Measurements from ENCODE around the gene COPA. TPM values are rescaled to one million over a fixed set of nuclear protein-coding genes. Genes with fewer than 3 reads are reported as not detected.

COPA gene
- total RNA-seq, 1 experiment from 2014 or later, result 144 TPM

DNA sequence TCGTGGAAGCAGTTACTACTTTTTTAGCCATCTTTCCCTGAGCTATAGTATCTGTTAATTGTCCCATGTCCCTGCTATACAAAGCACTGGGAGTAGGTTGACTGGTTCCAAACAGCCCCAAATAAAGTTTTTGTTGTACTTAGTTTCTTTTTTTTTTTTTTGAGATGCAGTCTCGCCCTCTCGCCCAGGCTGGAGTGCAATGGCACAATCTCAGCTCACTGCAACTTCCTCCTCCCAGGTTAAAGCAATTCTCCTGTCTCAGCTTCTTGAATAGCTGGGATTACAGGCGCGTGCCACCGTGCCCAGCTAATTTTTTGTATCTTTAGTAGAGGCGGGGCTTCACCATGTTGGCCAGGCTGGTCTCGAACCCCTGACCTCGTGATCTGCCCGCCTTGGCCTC, 3.4 kb upstream of the COPA start:
- H3K9me3 ChIP-seq, result no peaks in the 10 kb centered on the region
- no peak overlapping the region for H3K4me3 ChIP-seq
- no peak for DNase-seq
- peaks cover 70% of the 10 kb centered on the region for H3K36me3 ChIP-seq
- H3K27me3 ChIP-seq, result no peaks in the 10 kb centered on the region

DNA sequence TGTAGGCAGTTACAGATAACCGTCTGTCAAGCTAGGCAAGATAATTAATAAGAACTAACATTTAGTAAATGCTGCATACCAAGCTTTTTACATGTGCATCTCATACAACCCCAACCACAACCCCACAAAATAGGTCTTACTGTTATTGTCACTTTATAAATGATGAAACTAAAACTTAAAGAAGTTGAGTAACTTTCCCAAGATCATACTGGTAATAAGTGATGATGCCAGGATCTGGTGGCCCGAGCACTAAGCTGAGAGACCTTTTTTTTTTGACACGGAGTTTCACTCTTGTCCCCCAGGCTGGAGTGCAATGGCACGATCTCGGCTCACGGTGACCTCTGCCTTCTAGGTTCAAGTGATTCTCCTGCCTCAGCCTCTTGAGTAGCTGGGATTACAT, 1.9 kb upstream of the COPA start:
- Histone ChIP-seq H3K27me3 (no peaks in the 10 kb centered on the region), H3K36me3 (peaks cover 64% of the 10 kb centered on the region), H3K9me3 (no peaks in the 10 kb centered on the region), H3K4me3 (no peak overlapping the region)
- no peak for DNase-seq

DNA sequence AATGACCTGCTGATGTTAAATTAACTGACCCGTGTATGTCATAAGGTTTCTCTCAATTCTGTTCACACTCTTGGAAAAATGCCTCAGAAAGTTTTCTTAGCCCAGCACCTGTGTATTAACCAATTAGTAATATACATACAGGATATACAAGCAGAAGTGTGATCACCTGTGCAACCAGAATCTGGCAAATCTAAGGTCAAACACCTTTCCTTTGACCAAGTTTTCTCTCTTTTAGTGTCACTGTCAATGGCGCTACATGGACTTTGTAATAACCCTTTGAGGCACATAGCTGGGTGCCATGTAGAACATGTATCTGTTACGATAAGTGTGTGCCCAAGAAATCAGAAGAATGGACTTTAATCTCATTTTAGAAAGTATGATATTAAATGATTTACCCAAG, 1.2 kb upstream of the COPA start:
- Histone ChIP-seq H3K27me3 (no peaks in the 10 kb centered on the region), H3K36me3 (peaks cover 64% of the 10 kb centered on the region), H3K9me3 (no peaks in the 10 kb centered on the region), H3K4me3 (peak overlapping the region; percentile 95)
- no peak for DNase-seq

DNA sequence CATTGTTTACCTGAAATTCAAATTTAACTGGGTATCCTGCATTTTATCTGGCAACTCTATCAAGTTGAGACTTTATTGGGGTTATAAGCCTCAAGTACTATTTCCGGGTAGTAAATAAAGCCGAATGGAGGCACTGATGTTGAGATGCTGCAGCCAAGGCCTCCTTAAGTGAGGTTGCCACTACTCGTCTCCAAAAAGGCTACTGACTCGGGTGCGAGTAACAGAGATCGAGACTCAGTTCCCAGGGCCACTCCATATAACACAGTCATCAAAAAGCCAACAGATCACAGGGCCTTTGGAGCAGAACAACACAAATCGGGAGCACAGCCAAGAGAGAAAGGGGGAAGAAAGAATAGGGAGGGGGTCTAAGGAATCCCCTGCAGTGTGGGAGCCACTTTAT, 524 bp downstream of the COPA start:
- H3K27me3 ChIP-seq, result no peaks in the 10 kb centered on the region
- H3K36me3 ChIP-seq, result peaks cover 66% of the 10 kb centered on the region
- no peak for DNase-seq
- peak overlapping the region; percentile 95 for H3K4me3 ChIP-seq
- H3K9me3 ChIP-seq, result no peaks in the 10 kb centered on the region

DNA sequence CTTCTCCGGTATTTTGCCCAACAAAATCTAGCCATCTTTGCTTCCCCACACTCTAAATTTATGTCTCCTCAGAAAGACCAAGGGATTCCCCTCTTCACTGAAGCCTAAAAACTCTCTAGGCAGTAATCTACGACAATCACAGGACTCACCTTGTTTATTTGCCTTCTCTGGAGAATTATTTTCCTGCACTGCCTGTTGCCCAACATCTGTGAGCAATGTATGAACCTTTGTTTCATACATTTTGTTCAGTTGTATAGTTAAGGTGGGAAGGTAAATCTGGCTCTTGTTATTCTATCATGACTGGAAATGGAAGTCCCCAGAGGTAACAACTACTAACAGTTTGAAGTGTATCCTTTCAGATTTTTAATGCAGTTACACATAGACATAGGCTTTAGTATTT, 2.2 kb downstream of the COPA start:
- no peak for DNase-seq
- H3K27me3 ChIP-seq, result no peaks in the 10 kb centered on the region
- peaks cover 60% of the 10 kb centered on the region for H3K36me3 ChIP-seq
- no peaks in the 10 kb centered on the region for H3K9me3 ChIP-seq
- H3K4me3 ChIP-seq, result no peak overlapping the region

DNA sequence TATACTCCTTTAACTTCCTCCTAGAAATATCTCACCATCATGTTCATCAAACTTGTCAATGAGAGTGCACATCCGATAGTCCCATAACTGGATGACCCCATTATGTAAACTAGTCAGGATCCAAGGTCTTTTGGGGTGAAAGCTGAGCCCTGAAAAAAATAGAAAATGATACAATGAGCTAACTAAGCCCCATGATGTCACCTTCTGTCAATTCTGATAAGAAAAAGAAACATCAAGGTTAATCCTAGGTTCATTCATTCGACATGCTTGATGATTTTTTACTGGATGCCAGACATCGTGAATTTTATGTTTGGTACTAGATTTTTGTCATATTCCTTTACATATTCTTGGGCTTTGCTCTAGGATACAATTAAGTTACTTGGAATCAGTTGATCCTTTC, 2.9 kb downstream of the COPA start:
- Histone ChIP-seq H3K36me3 (peaks cover 60% of the 10 kb centered on the region), H3K27me3 (no peaks in the 10 kb centered on the region), H3K9me3 (no peaks in the 10 kb centered on the region), H3K4me3 (no peak overlapping the region)
- DNase-seq, result no peak

DNA sequence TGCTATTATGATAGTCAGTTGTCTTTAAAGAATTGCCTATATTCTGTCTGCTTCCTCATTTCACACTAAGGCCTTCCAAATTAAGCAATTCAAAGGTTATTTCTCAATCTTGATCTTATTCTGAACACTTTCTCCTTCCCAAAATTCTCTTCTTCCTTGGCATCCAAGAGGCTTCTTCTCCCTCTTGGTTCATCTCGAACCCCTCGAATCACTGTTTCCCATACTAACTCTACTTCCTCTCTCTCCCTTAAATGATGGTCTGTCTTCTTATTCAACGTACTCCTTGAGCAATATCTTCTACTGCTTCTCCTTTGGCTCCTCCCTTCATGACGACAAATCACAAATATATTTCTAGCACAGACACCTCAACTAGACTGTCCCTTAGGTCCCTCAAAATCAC, 4.5 kb downstream of the COPA start:
- Histone ChIP-seq H3K36me3 (peaks cover 69% of the 10 kb centered on the region), H3K9me3 (no peaks in the 10 kb centered on the region), H3K4me3 (no peak overlapping the region), H3K27me3 (no peaks in the 10 kb centered on the region)
- no peak for DNase-seq

DNA sequence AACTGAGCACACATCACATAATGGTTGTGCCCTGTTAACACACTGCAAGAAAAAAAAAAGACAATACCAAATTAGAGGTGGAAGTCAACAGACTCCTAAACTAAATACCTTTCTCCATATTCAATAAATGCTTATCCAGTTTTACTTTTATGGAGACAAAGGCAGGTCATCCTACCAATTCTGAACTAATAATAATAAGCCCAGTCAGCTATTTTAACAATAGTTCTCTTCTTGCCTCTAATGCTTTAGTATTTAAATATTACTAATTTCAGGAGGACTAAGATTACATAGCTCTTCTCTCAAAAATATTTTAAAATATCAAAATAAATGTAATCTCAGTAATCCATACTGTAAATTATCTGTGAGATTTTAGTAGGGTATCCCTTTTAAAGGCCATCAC, 10.5 kb downstream of the COPA start:
- H3K36me3 ChIP-seq, result peaks cover 89% of the 10 kb centered on the region
- no peaks in the 10 kb centered on the region for H3K27me3 ChIP-seq
- no peaks in the 10 kb centered on the region for H3K9me3 ChIP-seq
- no peak overlapping the region for H3K4me3 ChIP-seq
- no peak for DNase-seq

DNA sequence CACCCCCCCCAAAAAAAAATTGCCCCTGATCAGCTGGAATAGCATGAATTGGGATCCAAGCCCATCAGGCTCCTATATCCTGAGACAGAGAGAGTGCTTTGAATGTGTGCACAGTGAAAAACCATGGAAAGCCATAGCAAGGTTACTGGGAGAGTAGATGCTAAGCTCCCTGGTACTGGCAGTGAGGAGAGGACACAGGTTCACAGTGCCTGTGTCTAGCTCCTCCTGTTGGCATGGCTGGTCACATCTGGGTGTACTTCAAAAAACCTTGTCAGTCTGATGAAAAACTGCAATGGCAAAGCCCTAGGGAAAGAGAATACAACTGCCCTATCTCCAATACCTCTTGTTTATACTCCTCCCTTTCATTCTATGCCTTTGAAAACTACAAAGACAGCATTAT, 12.9 kb downstream of the COPA start:
- Histone ChIP-seq H3K36me3 (peaks cover 98% of the 10 kb centered on the region), H3K4me3 (no peak overlapping the region), H3K9me3 (no peaks in the 10 kb centered on the region), H3K27me3 (no peaks in the 10 kb centered on the region)
- no peak for DNase-seq

DNA sequence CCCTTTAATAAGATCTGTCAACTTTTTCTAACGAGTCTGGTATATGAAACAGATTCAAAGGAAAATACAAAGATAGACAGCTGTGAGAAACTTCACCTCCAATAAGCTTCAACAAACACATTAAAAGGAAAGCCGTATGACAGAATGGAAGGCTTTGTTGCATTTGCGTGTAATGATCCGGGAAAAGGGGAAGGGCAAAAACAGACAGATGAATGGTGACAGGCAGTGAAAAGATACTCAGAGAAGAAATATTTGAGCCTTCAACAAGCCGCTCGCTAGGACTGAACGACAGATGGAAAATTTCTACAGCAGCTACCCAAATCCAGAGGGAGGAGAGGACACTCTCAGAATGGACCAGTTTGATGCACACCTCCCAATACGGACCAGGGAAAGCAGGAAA, 14.9 kb downstream of the COPA start:
- DNase-seq, result no peak
- Histone ChIP-seq H3K4me3 (no peak overlapping the region), H3K9me3 (no peaks in the 10 kb centered on the region), H3K36me3 (peaks cover 96% of the 10 kb centered on the region), H3K27me3 (no peaks in the 10 kb centered on the region)

DNA sequence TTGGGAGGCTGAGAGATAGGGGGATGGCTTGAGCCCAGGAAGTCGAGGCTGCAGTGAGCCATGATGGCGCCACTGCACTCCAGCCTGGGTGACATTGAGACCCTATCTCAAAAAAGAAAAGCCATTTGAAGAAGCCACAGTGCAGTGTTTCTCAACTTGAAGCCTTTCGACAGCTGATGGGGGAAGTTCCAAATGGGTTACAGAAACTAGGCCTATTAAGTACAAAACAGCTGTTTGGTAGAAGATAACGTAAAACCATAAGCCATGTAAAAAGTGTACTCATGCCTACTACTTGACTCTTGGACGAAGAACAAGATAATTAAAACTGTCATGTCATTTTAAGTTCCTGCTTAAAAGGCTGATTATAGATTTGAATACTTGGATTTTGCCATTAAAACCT, 16.6 kb downstream of the COPA start:
- Histone ChIP-seq H3K36me3 (peaks cover 96% of the 10 kb centered on the region), H3K9me3 (no peaks in the 10 kb centered on the region), H3K27me3 (no peaks in the 10 kb centered on the region), H3K4me3 (no peak overlapping the region)
- no peak for DNase-seq

DNA sequence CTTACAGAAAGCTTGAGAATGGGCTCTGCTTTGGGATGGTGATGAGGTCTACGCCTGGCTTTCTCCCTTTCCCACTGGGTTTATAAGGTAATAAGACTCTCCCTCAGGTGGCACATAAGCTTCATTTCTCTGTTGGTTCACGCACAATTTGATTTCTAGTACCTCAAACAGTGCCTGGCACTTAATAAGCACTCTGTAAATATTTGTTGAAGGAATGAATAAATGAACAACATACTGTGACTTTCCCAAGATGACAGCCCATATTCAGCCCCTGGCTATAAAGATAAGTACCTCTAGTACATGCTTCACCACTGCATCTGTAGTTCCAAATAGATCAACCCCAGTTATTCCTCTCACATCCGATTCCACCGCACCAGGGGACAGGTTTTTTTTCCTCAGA, 17.8 kb downstream of the COPA start:
- DNase-seq, result no peak
- H3K27me3 ChIP-seq, result no peaks in the 10 kb centered on the region
- H3K36me3 ChIP-seq, result peaks cover 92% of the 10 kb centered on the region
- no peaks in the 10 kb centered on the region for H3K9me3 ChIP-seq
- H3K4me3 ChIP-seq, result no peak overlapping the region

DNA sequence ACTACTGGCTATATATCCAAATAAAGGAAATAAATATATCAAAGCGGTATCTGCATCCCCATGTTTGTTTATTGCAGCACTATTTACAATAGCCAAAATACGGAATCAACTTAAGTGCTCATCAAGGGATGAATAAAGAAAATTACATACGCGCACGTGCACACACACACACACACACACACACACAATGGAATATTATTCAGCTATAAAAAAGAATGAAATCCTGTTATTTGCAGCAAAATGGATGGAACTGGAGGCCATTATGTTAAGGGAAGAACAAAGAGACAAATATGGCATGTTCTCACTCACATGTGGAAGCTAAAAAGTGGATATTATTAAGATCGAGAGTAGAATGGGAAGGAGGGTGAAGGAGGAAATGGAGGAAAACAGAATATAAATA, 20.2 kb downstream of the COPA start:
- H3K4me3 ChIP-seq, result no peak overlapping the region
- H3K36me3 ChIP-seq, result peaks cover 90% of the 10 kb centered on the region
- no peaks in the 10 kb centered on the region; the same call in 1 of the 2 replicates for H3K9me3 ChIP-seq
- no peak for DNase-seq
- H3K27me3 ChIP-seq, result no peaks in the 10 kb centered on the region

DNA sequence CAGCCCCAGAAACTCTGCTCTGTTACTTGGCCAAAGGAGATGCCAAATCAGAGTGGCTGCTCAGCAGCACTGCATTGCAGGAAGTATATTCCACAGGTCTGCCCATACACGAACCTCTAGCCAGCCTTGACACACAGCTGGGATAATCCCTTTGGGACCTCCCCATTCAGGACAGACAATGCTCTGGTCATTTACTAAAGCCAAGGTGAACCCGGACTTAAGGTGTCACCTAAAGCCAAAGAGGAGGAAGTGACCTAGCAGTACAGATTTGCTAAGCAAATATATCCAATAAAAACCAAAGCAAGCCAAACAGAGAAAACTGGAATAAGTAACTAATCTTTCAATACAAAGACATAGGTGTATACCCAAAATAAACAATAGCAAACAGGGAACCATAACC, 27.7 kb downstream of the COPA start:
- Histone ChIP-seq H3K36me3 (peaks cover 96% of the 10 kb centered on the region), H3K4me3 (no peak overlapping the region), H3K27me3 (no peaks in the 10 kb centered on the region), H3K9me3 (peaks cover 3% of the 10 kb centered on the region; the same call in 1 of the 2 replicates)
- DNase-seq, result no peak

DNA sequence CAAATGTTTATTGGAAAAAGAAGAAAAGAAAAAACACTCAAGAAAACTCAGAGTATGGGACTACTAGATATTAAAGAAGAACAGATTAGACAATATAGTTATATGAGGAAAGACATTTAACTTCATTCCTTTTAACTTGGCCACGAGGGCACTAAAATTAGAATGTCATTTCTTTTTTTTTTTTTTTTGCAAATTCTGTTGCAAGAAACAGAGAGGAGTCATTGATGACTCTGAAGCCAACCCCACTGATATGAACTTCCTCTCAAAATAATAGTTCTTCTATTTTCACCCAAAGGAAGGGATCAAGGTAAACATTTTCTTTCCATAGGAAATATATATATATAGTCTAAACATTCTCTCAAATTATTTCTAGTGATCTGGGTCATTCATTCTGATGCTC, 33.5 kb downstream of the COPA start:
- H3K4me3 ChIP-seq, result no peak overlapping the region
- no peaks in the 10 kb centered on the region for H3K9me3 ChIP-seq
- no peak for DNase-seq
- peaks cover 97% of the 10 kb centered on the region for H3K36me3 ChIP-seq
- H3K27me3 ChIP-seq, result no peaks in the 10 kb centered on the region

DNA sequence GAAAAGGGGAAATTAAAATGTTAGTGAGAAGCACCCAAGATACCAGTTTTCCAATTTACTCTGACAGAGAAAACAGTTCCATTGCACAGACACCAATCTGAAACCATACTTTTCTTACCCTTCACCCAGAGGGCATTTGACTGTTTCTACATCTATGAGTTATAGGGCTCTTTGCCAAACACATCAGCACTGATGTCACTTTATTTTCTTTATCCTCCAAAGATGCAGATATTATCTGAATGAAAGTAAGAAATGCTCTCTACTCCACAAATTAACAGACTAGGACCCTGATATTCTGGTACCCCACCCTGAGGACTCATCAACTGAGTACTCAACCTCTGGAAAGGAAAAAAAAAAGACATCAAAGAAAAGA, 33.9 kb downstream of the COPA start:
- peaks cover 97% of the 10 kb centered on the region for H3K36me3 ChIP-seq

DNA sequence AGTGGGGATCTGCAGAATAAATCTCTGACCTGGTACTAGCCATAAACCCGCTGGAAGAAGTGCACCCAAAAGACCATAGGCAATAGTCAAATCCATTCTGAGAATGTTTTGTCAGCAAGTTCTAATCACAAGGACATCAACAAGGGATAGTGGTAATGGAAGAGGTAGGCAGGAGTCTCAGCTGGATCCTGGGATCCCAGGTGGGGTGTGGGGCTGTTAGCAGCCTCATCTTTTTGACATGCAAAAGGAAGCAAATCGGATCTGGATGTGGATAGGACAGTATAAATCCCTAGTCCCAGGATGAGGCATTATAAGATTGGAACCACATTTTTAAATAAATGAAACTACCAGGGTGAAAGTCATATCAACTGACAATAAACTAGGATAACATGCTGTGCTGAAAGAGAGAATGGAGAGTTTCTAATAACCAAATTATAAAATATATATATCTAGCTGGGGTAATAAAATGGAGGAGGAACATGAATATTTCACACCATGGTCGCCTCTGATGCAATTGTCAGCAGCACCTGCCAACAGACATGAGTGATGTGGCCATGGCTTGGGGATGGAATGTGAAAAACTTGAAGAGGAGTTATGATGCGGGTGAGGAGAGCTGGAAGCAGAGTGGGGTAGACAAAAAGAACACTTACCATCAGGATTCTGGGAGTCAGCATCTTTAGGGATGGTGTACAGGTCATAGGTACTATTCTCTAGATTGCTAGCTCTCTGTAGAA, 34.4 kb downstream of the COPA start:
- Histone ChIP-seq H3K4me3 (no peak overlapping the region), H3K36me3 (peaks cover 95% of the 10 kb centered on the region), H3K9me3 (no peaks in the 10 kb centered on the region), H3K27me3 (no peaks in the 10 kb centered on the region)
- DNase-seq, result no peak

More for the DNA sequence above, 33.9 kb downstream of the COPA start:
- no peak for DNase-seq
- H3K4me3 ChIP-seq, result no peak overlapping the region
- no peaks in the 10 kb centered on the region for H3K27me3 ChIP-seq
- H3K9me3 ChIP-seq, result no peaks in the 10 kb centered on the region

DNA sequence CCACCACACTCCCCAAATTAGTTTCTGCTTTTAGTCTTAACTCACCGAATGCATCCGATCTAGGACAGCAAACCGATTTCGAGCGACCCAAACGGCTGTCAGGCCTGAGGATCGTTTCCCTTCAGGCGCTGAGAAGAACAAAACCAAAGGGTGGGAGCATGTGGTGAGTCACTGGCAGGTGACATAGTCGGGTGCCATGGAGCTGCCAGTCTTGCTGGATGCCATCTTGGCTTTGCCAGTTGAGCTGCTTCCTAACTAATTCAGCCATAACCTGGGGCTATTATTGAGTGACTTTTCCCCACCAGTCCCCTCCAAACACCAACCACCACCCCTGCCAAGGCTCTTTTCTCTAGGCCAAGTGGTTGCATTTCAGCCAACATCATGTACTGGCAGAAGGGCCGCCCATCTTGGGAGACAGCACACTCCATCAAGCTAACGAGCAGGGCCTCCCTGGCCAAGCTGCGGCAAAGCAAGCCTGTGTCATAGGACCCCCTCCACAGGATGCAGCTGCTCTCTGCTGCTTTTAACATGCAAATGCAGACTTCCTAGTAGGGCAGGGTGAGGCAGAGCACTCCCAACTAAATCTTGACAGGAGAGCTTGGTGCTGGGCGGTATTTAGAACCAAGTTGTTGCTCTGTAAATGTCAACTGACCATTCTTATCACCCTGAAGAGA, 35.8 kb downstream of the COPA start:
- Histone ChIP-seq H3K9me3 (no peaks in the 10 kb centered on the region), H3K36me3 (peaks cover 94% of the 10 kb centered on the region), H3K4me3 (no peak overlapping the region), H3K27me3 (no peaks in the 10 kb centered on the region)
- DNase-seq, result no peak

Data from MG63 (cell line).